IPS-NIHi7 (cell line): ENCODE data around the gene CEACAM4.

ENCODE experiments used
- DNase-seq: peaks from one replicate; pipeline ENCODE4 v3.0.0; 2012; ENCODE audit warnings: mixed read lengths; ENCODE audit errors: extremely low spot score

The CEACAM4 gene

GRCh38 chr19:41617941-41618730 is 8.7 kb downstream of the CEACAM4 start:
- no peak for DNase-seq

GRCh38 chr19:41616792-41617621 is 9.9 kb downstream of the CEACAM4 start:
- DNase-seq = peak; percentile 52

DNA sequence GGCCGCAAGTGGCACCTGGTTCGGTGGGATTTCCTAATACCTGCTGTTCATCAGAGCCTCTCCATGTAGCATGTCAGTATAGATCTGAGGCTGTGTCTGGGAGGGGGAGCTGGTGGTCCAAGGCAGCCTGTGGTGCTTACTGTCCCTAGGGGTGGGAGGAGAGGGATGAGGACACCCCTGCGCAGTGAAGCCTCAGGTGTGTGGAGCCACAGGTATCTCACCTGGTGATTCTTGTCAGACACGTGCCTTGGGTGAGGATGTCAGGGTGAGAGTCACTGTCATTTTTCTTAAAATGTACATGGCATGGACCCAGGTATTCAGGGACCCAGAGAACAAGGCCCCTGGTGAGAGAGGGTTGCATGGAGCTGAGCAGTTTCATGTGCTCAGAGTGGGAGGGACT is 11.7 kb downstream of the CEACAM4 start:
- DNase-seq = no peak

- DNase-seq = no peak
These were observed 14.4 kb downstream of the CEACAM4 start for GRCh38 chr19:41612483-41612882.

- DNase-seq = no peak
These were observed 16.1 kb downstream of the CEACAM4 start for GRCh38 chr19:41610789-41611188.

- no peak for DNase-seq
These were observed 19.2 kb downstream of the CEACAM4 start for GRCh38 chr19:41607668-41608067.

DNA sequence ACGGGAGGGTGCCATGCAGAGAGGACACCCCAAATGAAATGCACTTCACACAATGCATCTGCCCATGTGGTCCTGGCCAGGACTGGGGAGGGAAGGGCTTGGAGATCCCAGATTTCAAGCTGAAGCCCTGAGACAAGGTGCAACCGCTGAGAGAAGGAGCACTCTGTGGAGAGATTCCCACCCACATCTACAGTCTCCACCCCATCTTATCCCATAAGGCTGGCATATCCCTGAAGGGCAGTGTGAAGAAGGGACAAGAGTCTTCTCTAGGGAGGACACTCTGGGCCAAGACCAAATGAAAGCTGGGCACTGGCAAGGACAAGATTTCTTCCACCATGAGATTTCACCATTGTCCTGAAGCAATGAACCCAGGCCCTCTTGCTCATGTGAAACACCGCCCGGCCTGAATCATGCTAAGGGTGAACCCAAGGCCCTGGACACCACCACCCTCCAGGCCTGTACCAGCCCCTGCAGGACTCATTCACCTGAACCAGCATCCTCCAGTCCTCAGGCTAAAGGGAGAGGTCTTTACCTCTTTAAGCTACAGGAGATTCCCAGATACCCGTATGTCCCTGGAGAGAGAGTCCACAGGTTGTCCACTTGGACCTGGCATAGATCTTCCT is 20.5 kb downstream of the CEACAM4 start:
- DNase-seq = no peak

GRCh38 chr19:41604831-41605230 is 22.0 kb downstream of the CEACAM4 start:
- DNase-seq = no peak

DNA sequence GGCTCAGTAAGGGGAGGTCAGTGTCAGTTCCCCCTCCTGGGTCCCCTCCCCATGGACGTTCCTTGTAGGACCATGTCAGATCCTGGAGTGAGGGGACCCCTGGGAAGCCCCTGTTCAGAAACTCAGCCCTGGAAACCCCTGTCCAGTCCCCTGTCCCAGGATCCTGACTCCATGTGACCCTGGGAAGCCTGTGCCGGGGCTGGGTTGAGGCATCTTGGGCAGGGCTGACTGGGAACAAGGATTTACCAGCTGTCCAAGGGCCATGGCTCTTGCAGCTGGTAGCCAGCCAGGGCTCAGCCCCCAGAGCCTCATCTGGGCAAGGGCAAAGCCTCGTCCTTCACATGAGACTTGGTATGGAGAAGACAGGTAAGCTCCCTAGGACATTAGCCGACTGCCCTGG is 25.1 kb downstream of the CEACAM4 start:
- DNase-seq = no peak

DNA sequence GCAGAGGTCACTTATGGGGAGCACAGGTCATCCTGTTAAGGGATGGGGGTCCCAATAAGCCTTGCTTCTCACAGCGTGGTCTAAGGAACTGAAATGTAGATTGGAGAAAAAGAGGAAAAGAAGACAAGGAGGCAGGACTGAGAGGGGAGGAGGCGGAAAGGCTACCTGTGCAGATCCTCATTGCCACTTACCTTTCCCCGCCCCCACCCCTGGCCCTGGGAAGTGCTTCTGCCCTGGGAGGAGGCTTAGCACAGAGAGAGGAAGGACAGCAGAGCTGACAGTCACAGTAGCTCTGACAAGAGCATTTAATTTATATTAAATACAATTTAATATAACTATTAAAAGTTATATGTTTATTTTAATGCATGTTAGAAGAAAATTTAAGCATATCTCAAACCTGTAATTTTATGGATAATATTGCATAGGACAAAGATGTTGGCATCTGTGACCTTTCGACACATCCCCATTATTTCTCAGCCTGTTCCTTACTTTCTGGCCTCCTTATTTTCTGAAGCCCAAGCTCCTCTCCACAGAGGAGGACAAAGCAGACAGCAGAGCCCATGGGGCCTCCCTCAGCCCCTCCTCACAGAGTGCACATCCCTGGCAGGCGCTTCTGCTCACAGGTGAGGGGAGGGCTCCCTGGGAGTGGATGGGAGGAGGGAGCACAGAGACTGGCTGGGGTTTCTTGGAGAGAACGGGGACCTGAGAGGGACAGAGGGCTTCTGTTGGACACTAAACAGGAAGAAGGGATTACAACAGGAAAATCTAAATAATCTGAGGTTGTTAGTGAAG is 27.5 kb downstream of the CEACAM4 start:
- no peak for DNase-seq

DNA sequence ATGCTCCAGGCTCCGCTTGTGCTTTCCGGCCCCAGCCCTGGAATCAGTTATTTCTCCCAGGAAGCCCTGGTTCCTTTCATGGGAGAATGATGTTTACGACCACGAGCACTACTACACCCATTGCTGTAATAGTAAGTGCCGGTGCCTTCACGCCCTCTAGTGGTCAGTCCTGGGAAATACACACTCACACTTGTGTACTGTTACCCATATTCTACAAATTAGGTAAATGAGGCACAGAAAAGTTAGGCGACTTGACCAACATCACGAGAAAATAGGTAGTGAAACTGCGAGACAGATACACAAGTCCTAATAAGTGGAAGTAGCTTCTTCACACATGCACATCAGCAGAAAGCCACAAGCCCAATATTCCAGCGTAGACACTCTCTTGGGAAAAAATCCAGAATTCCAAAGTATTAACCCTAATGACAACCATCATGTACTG is 29.3 kb downstream of the CEACAM4 start:
- peak; percentile 88 for DNase-seq

- no peak for DNase-seq
These were observed 31.0 kb downstream of the CEACAM4 start for GRCh38 chr19:41595890-41596280.

GRCh38 chr19:41595258-41595889 is 31.5 kb downstream of the CEACAM4 start:
- peak; percentile 68 for DNase-seq

- DNase-seq = no peak
These were observed 34.8 kb downstream of the CEACAM4 start for GRCh38 chr19:41591951-41592562.

DNA sequence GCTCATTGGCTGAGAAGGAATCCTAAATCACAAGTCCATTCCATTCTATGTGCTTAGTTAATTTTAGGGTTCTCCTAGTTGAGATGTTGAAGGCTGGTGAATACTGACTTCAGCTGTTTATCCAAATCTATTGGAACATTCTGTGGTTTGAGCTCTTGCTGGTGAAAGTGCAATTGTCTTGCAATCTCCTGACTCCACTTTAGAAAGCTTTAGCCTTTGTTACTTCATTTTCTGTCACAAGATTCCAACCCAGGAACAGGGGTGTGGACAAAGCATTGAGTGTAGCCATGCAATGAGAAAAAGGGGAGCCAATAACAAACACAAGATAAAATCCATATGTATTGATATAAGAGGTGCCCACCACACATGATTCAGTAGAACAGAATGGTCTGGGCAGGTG is 35.9 kb downstream of the CEACAM4 start:
- DNase-seq = no peak

- DNase-seq = no peak
These were observed 37.5 kb downstream of the CEACAM4 start for GRCh38 chr19:41589371-41589770.

DNA sequence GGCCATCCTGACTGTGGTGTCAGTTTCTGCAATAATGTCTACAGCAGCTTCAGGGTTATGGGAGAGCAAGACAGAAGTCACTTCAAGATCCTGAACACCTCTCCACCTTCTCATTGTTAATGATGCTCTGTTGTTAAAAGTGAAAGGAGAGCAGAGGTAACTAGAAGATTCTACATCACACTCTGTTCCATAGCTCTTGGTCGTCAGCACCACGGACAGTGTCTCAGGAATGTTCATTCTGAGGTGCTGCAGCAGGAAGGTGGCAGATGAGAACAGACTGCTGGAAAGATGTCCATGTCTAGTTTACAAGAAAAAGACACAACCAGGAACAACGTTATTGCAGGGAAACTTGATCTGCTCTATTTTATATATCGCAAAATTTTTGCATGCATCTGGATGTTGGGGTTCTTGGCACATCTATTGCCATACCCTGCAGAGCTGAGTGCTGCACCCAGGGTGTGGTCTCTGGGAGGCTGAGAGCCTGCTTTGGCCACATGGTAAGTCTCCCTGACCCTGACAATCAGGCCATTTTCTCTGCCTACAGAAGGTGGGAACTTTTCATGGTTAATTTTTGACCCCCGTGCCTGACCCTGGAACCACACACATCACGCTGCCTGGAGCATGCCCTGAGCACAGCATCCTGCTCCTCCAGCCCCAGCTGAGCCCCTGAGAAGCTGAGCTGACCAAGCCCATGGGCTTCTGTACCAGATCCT is 38.2 kb downstream of the CEACAM4 start:
- DNase-seq = peak; percentile 57

DNA sequence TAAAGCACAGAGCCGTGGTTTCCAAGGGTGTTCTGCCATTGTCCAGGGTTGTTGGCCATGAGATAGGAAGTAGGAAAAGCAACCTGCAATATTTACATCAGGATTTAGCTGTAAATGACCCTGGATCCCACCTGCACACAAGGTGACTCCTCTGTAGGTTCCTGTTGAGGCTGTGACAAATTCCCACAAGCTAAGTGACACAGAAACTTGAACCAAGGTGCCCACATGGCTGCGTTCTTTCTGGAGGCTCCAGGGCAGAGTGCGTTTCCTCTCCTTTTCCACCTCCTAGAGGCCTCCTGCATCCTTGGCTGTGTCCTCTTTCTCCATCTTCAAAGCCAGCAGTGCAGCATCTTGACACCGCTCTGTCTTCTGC is 39.0 kb downstream of the CEACAM4 start:
- DNase-seq = no peak

DNA sequence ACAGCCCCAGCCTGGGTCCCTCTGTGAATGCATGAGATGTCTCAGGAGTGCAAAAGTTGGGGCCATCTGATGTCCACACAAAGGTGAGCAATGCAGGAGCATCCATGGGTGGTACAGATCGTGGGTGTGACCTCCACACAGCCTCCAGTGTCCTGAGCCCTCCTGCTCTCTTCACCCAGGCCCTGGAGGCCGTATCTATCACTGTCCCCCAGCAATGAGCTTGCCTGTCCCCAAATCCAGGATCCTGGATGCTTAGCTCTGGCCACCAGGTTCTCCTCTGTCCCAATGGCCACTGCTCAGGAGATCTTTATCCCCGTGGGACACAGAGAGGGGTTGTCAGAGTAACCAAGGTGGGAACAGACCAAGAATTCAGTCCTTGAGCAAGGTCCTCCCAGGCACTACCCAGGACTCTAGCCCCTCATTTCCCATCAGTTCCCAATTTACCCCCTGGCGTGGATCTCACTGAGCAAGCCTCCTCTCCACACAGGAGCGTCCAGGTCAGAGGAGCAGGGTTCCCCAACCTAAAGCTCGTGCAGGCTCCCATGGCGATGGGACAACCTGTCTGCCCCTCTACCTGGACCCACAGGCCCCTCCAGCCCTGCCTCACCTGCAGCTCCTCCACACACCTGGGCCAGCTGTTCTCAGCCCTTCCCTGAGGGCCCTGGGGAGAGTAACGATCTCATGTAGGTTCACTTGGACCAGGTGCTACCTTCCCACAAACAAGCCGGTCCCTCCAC is 39.6 kb downstream of the CEACAM4 start:
- no peak for DNase-seq
